GM18861 (cell line): ENCODE measurements around the gene HSD11B2.

Source experiments
- ATAC-seq: cut with Tn5 transposase; IDR thresholded peaks from one replicate; pipeline ENCODE4 v1.9.1; 2021; ENCODE audit not compliant: unreplicated experiment

The HSD11B2 gene

GRCh38 chr16:67448580-67448979 is 17.7 kb downstream of the HSD11B2 start:
- ATAC-seq, result no peak

GRCh38 chr16:67449336-67449735 is 18.4 kb downstream of the HSD11B2 start:
- ATAC-seq, result no peak

GRCh38 chr16:67449739-67450138 is 18.8 kb downstream of the HSD11B2 start:
- no peak for ATAC-seq

- no peak for ATAC-seq
These were observed 20.3 kb downstream of the HSD11B2 start for GRCh38 chr16:67451061-67451703.

GRCh38 chr16:67451704-67452435 is 20.9 kb downstream of the HSD11B2 start:
- no peak for ATAC-seq

- no peak for ATAC-seq
These were observed 23.2 kb downstream of the HSD11B2 start for GRCh38 chr16:67454104-67454503.

- ATAC-seq, result no peak
These were observed 23.9 kb downstream of the HSD11B2 start for GRCh38 chr16:67454852-67455251.

GRCh38 chr16:67456391-67457081 is 25.6 kb downstream of the HSD11B2 start:
- no peak for ATAC-seq

GRCh38 chr16:67457611-67458010 is 26.7 kb downstream of the HSD11B2 start:
- no peak for ATAC-seq

GRCh38 chr16:67458121-67458641 is 27.3 kb downstream of the HSD11B2 start:
- no peak for ATAC-seq

- no peak for ATAC-seq
These were observed 28.3 kb downstream of the HSD11B2 start for GRCh38 chr16:67459066-67459860.

- ATAC-seq, result no peak
These were observed 28.9 kb downstream of the HSD11B2 start for GRCh38 chr16:67459861-67460150.

- ATAC-seq, result no peak
These were observed 29.2 kb downstream of the HSD11B2 start for GRCh38 chr16:67460168-67460567.

- ATAC-seq, result no peak
These were observed 30.0 kb downstream of the HSD11B2 start for GRCh38 chr16:67460961-67461360.

- ATAC-seq, result no peak
These were observed 30.8 kb downstream of the HSD11B2 start for GRCh38 chr16:67461600-67462278.

- ATAC-seq, result no peak
These were observed 31.3 kb downstream of the HSD11B2 start for GRCh38 chr16:67462279-67462655.

- ATAC-seq, result no peak
These were observed 32.1 kb downstream of the HSD11B2 start for GRCh38 chr16:67463059-67463458.

GRCh38 chr16:67463691-67464090 is 32.8 kb downstream of the HSD11B2 start:
- ATAC-seq, result no peak

GRCh38 chr16:67464565-67464964 is 33.6 kb downstream of the HSD11B2 start:
- no peak for ATAC-seq

GRCh38 chr16:67466581-67466980 is 35.7 kb downstream of the HSD11B2 start:
- no peak for ATAC-seq

- ATAC-seq, result no peak
These were observed 37.8 kb downstream of the HSD11B2 start for GRCh38 chr16:67468731-67469130.
